Stimulated activated CD4-positive, alpha-beta T cell treated with anti-CD3 and anti-CD28 coated beads, Interleukin-1b, Interleukin-23, amount 100 ng/mL, for 24 hours (primary cell): ENCODE data around the gene OXTR.

Source experiments
- DNase-seq, 4 experiments: peaks; one replicate each; pipeline ENCODE4 v3.0.0-alpha.2; 2020; ENCODE audit warnings: low read depth in 4 of 4, low spot score in 1 of 4

Gene OXTR

DNA sequence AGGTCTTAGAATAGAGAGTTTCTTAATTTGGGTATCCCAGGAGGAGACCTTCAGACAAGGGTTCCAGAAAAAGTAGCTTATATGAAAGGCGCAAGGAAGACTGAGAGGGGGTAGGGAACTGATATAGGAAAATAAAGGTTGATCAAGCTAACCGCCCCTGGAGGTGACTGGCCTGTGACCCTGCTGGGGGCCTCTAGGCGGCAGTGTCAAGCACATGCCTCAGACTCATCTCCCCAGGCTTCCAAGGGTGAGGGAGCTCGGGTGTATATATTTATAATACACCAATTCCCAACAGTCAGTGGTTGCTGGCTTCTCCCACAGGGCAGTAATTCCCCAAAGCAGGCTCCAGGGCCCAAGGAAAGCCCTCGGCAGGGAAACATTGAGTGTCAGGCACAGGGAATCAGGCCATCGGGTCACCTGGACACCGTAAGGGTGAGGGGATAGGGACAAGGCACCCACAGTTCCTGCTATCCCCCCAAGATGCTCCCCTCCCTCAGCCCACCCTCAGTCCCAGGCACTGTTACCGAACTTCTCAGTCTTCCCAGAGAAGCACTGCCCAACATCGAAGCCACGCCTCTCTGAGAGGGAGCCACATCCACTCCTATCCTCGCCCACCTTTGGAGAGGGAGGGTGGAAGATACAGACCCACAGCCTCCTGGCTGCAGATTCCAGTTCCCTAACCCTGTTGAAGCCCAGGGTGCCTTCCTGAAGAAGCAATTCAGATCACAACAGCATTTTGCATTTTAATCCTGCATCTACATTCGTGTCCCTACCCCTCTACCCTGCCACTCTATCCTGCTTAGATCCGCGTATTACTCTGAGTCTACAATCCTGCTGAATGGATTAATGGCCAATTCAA, 55.3 kb downstream of the OXTR start:
- DNase-seq, result no peak

DNA sequence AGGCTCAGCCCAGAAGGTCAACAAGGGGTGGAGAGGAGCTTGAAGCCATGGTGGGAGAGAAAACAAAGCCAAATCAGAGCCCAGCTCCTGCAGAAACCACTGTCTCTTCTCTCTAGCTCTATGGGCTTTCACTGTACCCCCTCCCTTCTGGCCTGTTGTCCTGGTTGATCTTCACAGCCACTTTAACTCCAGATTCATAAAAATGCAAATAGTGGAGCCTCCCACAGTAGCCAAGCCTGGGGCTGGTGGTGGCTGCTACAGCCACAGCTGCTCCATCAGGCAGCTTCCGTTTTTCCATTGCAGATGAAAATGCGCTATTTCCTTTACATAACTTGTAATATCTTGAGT, 56.5 kb downstream of the OXTR start:
- DNase-seq, result no peak

DNA sequence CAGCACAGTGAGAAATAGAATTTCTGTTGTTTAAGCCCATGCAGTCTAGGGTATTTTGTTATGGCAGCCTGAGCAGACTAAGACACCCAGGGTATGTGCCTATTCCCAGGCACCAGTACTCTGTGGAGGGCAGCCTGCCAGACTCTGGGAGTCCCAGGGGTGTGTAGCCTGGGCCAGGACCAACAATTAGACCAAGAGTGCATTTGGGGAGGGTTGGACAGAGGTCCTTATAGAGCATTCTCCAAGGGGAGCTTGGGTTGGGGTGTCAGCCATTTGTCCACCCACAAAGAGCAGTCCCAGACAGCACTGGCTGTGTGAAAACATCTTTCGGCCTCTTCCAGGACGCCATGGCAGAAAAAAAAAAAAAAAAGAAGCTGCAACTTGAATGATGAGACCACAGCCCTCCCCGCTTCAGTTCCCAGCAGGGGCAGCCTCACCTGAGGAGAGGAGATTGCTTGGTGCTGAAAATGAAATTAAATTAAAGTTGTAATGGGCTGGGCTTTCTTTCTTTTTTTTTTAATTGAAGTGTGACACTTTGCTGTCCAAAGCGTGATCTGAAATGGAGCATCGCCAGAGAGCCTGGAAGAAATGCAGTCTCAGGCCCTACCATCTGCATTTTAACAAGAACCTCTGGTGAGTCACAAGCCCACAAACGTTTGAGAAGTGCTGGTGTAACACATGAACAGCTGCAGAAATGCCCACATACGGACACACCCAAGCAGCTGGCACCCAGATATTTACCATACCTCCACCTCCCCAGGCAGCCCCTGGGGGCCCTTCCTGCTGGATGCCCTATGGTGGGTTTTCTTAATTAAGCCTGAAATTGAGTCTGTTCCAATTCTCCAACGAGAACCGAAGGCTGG, 57.1 kb downstream of the OXTR start:
- no peak for DNase-seq

DNA sequence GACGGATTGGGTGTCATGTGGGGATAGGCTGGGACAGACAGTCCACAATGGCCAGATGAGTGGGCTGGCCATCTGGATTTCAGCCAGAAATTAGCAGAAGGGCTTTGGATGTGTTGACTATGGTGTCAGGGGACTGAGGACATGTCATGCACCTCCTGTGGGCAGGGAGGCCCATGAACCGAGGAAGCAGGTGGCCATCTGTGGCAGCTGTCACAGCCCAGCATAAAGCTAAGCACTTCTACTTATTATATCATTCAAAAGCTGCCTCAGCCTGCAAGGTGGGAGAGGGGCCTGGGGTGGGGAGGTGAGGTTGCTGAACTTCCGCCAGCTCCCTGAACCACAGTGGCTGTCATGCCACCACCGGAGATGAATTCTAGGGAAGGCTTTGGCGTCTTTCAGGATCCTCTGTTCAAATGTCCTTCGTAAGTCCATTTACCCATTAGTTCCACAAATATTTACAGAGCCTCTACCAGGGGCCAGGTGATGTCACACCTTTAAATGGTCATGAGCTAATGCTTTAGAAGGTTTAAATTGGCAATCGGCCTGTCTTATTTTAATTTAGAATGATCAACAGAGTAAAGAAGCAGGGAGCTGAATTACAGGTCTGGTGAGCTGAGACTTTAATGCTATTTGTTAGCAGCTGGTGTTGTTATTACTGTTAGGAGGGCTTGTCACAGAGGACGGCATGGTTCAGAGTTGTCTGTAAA, 59.5 kb downstream of the OXTR start:
- DNase-seq, result no peak

- DNase-seq, result no peak
Observed at GRCh38 chr3:8709287-8709686, 60.1 kb downstream of the OXTR start.

GRCh38 chr3:8705575-8705974, 63.8 kb downstream of the OXTR start:
- DNase-seq, result no peak

DNA sequence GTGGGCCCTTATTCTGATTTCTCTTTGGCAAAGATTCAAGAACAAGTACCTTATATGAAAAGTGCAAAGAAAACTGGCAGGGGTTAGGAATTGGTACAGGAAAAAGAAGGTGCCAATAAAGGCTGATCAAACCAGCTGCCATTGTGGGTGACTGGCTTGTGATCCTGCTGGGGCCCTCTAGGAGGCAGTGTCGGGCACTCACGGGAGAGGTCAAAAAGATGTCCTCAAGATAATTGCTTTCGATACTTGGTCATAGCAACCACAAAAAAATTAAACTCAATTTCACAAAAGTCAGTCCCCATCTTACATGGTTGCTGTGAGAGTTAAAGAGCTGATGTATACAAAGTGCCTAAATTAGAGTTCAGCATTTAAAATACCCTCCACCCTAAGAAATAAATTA, 66.9 kb downstream of the OXTR start:
- no peak for DNase-seq
